ENCODE measurements around the gene GNGT2.

The GNGT2 gene

DNA sequence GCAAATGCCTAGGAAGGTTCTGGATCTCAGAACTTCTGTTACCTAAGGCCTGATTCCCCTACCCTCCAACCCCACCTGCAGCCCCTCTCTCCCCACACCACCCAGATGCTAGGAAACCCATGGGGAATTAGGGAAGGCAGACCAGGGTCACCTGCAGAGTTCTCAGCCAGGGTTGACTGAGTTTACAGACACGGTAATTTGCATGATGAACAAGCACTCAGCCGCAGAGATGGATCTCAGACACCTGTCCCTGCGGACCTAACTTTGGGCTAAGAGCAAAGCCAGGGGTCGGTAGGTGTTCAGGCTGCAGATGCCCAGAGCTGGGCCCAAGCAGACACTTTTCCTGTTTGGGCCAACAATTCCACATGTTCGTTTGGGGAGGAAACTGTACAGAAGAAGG is 3.0 kb upstream of the GNGT2 start:
- TF ChIP-seq, protein P1, sequence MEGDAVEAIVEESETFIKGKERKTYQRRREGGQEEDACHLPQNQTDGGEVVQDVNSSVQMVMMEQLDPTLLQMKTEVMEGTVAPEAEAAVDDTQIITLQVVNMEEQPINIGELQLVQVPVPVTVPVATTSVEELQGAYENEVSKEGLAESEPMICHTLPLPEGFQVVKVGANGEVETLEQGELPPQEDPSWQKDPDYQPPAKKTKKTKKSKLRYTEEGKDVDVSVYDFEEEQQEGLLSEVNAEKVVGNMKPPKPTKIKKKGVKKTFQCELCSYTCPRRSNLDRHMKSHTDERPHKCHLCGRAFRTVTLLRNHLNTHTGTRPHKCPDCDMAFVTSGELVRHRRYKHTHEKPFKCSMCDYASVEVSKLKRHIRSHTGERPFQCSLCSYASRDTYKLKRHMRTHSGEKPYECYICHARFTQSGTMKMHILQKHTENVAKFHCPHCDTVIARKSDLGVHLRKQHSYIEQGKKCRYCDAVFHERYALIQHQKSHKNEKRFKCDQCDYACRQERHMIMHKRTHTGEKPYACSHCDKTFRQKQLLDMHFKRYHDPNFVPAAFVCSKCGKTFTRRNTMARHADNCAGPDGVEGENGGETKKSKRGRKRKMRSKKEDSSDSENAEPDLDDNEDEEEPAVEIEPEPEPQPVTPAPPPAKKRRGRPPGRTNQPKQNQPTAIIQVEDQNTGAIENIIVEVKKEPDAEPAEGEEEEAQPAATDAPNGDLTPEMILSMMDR (IDR thresholded peaks at IDR 0.05; ENCODE audit: control insufficient read depth, insufficient read depth, low read depth, low read length, missing control alignments): no peak
- no peak for DNase-seq (ENCODE audit: low read depth)
- no peak overlapping the region for H3K4me3 ChIP-seq (ENCODE audit: control insufficient read depth, low read depth, low read length)

DNA sequence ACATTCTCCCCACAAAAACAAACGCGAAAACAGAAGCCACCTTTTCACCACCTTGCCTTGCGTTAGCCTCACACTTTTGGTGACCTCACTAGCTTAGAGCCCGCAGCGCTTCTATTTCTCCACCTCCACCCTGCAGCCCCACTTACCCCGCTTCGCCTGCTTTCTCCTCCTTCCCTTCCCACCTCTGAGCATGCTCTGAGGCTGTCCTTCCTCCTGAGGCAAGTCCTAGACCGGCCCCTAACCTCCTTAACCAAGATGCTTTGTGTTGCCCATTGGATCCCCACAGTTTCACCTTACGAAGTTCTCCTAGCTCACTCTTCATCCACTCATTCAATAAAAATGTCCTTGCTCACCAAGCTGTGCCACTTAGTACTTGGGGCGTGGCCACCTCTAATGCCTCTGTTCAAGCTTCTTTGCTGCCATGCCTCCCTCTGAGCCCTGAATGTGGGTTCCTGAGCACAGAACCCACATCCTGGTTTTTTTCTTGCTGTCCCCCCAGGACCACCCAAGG is 1.3 kb downstream of the GNGT2 start:
- TF ChIP-seq, protein P1 (IDR thresholded peaks at IDR 0.05; ENCODE audit: control insufficient read depth, insufficient read depth, low read depth, low read length, missing control alignments): no peak
- DNase-seq (ENCODE audit: low read depth): no peak
- H3K4me3 ChIP-seq (ENCODE audit: control insufficient read depth, low read depth, low read length): no peak overlapping the region

DNA sequence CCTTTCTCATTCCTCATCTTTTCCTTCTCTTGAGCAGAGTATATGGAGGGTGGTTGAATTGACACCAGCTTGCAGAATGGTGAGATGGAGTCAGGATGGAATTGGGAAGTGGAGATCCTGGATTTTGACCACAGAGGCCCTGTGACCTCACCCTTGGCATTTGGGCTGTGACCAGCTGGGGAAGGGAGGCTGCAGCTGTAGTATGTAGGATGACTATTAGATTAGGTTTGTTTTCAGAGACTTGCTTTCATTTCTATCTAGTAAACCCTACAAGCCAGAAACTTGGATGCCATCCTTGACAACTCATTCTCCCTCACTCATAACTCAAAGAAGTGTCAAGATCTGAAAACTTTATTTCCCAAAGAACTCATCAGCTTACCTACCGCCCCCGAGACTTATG is 5.9 kb downstream of the GNGT2 start:
- H3K4me3 ChIP-seq (ENCODE audit: control insufficient read depth, low read depth, low read length): no peak overlapping the region
- DNase-seq (ENCODE audit: low read depth): no peak
- TF ChIP-seq, protein P1 (IDR thresholded peaks at IDR 0.05; ENCODE audit: control insufficient read depth, insufficient read depth, low read depth, low read length, missing control alignments): no peak

DNA sequence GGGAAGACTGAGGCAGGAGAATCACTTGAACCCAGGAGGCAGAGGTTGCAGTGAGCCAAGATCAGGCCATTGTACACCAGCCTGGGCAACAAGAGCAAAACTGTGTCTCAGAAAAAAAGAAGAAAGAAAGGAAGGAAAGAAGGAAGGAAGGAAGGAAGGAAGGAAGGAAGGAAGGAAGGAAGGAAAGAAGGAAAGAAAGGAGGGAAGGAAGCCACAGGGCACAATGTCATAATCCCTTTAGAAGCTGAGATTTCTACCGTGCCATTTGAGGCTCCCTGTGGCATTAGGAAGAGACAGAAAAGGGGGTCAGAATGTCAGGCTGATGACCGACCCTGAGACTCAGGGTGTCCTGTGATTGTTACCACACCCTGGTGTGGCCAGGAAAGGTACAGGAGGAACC is 6.6 kb downstream of the GNGT2 start:
- no peak overlapping the region for H3K4me3 ChIP-seq (ENCODE audit: control insufficient read depth, low read depth, low read length)
- DNase-seq (ENCODE audit: low read depth): no peak
- TF ChIP-seq, protein P1 (IDR thresholded peaks at IDR 0.05; ENCODE audit: control insufficient read depth, insufficient read depth, low read depth, low read length, missing control alignments): no peak

DNA sequence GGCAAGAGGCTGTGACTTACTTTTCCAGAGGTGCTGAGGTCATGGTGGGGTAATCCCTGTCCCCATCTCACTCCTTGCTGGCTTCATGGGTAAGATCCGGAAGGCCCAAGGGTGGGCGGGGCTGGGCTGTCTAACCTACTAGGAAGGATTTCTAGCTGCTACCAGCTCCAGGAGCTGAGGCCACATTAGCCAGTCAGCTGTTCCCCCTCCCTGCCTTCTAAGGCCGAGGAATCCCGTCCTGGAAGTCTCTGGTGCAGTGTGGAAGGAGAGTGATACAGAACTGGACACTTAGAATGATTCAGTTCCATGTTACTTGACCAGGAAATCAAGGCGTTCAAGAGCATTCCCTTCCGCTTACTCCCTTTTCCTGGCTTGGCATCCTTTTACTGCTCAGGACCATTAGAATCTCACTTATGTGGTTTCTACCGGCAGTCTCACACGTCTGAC is 8.9 kb downstream of the GNGT2 start:
- no peak for DNase-seq (ENCODE audit: low read depth)
- TF ChIP-seq, protein P1 (IDR thresholded peaks at IDR 0.05; ENCODE audit: control insufficient read depth, insufficient read depth, low read depth, low read length, missing control alignments): no peak
- H3K4me3 ChIP-seq (ENCODE audit: control insufficient read depth, low read depth, low read length): no peak overlapping the region

DNA sequence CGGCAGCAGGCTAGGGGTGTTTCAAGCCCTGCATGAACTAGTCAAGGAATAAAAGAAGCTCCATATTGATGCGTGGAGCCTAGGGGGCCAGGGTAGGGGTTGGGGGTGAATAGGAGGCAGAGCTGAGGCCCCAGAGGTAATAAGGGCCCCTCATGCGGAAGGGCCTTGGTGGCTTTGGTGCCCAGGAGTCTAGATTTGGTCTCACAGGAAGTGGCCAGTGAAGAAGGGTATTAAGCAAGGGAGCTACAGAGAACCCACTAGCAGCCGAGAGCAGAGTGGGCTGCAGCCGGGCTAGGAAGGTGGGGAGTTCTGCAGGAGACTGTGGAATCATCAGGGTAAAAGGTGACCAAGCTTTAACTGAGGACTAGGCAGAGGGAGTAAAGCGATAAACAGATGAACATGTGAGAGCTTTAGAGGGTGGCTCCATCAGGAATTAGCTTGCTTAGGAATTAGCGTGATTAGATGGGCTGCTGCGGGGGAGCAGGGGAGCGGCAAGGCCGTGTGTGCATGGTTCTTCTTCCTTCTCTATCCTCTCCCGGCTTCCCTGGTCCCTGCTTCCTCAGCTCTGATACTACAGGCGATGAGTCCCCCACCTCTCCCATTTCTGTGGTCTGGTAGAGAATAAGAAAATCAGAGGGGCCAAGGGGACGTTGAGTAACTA is 9.8 kb downstream of the GNGT2 start:
- TF ChIP-seq, protein P1 (IDR thresholded peaks at IDR 0.05; ENCODE audit: control insufficient read depth, insufficient read depth, low read depth, low read length, missing control alignments): no peak
- no peak for DNase-seq (ENCODE audit: low read depth)
- H3K4me3 ChIP-seq (ENCODE audit: control insufficient read depth, low read depth, low read length): no peak overlapping the region

Measured in AG09309 (cell line).